ENCODE measurements around the gene MYH14. TPM values are rescaled to one million over a fixed set of nuclear protein-coding genes. Genes with fewer than 3 reads are reported as not detected.

MYH14 gene
- total RNA-seq, 2 donors from 2014 or later: 506 to 509 TPM

DNA sequence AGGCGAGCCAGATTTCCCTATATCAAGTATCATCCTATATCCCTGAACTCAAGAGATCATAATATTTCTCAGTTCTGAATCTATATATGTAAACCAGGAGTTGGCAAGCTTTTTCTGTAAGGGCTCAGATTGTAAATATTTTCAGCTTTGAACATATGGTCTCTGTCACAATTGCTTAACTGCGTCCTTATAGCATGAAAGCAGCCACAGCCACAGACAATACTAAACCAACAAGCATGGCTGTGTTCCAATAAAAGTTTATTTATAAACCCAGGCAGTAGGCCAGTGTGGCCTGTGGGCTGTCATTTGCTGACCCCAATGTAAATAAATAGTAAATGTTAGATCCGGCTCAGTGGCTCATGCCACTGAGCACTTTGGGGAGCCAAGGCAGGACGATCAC, 12.2 kb upstream of the MYH14 start:
- H3K36me3 ChIP-seq: no peaks in the 10 kb centered on the region
- peak overlapping the region; percentile 79 for H3K27ac ChIP-seq
- no peak for TF ChIP-seq CTCF (IDR thresholded peaks at IDR 0.05)
- no peak for DNase-seq
- H3K4me1 ChIP-seq: no peaks in the 10 kb centered on the region
- peak overlapping the region; percentile 37 to 70 for H3K9ac ChIP-seq (ENCODE audit: low read depth in 2 of 2, low read length in 2 of 2)
- H3K9me3 ChIP-seq: no peaks in the 10 kb centered on the region
- peak overlapping the region; percentile 17 for H3K4me3 ChIP-seq
- H3K27me3 ChIP-seq: no peaks in the 10 kb centered on the region
- intact Hi-C loops (cut with DNase I): no loop called here

DNA sequence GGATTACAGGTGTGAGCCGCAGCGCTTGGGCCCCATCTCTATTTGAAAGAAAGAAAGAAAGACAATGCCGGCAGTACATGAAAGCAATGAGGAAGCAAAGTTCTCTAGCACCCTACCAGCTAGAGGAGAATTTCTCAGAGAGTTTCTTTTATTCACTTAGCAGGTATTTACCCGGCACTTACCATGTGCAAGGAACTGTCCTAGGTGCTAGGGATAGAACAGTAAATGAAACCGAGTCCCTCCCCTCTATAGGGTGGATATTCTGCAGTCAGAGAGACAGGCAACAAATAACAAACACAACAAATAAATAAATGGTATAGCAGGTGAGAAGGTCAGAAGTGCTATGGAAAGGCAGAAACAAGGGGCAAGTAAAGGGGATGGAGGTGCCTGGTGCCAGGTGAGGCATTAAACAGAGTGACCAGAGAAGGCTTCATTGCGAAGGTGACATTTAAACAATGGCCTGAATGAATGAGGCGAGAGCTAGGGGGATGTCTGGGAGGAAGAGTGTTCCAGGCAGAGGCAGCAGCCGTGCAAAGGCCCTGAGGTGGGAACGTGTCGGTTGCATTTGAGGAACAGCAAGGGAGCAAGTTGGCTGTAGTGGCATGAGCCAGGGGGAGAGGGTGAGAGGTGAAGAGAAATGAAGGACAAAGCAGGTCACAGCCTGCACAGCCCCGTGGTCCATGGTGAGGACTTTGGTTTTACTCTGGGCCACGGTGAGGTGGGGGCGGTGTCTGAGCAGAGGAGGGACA, 10.8 kb upstream of the MYH14 start:
- no peaks in the 10 kb centered on the region for H3K9me3 ChIP-seq
- H3K27ac ChIP-seq: no peak overlapping the region
- no peaks in the 10 kb centered on the region for H3K27me3 ChIP-seq
- no peaks in the 10 kb centered on the region for H3K4me1 ChIP-seq
- no peak overlapping the region for H3K9ac ChIP-seq (ENCODE audit: low read depth in 2 of 2, low read length in 2 of 2)
- intact Hi-C loops (cut with DNase I): no loop called here
- no peaks in the 10 kb centered on the region for H3K36me3 ChIP-seq
- no peak for DNase-seq
- no peak overlapping the region for H3K4me3 ChIP-seq
- TF ChIP-seq CTCF (IDR thresholded peaks at IDR 0.05): no peak

DNA sequence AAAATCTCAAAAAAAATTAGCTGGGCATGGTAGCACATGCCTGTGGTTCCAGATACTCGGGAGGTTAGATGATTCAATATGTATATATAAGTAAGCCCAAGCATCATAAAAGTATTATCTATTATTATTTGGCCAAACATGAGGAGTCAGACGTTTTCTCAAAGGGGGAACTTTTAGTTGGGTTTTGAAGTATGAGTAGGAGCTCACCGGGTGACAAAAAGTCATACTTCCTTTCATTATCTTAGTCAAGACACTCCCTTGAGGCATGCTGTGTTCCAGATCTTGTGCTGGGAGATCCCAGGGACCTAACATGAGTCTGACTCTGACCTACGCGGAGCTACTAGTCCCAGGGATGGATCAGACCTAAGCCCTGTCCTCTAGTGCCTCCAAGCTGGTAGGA, 8.2 kb upstream of the MYH14 start:
- no peak overlapping the region for H3K9ac ChIP-seq (ENCODE audit: low read depth in 2 of 2, low read length in 2 of 2)
- H3K27me3 ChIP-seq: no peaks in the 10 kb centered on the region
- H3K9me3 ChIP-seq: no peaks in the 10 kb centered on the region
- H3K4me1 ChIP-seq: no peaks in the 10 kb centered on the region
- no peak for TF ChIP-seq CTCF (IDR thresholded peaks at IDR 0.05)
- no peak overlapping the region for H3K4me3 ChIP-seq
- H3K36me3 ChIP-seq: no peaks in the 10 kb centered on the region
- intact Hi-C loops (cut with DNase I): no loop called here
- no peak overlapping the region for H3K27ac ChIP-seq
- no peak for DNase-seq

GRCh38 chr19:50196322-50196932, 7.0 kb upstream of the MYH14 start:
- H3K4me3 ChIP-seq: no peak overlapping the region
- intact Hi-C loops (cut with DNase I): no loop called here
- H3K4me1 ChIP-seq: no peaks in the 10 kb centered on the region
- DNase-seq: no peak
- TF ChIP-seq CTCF (IDR thresholded peaks at IDR 0.05): no peak
- no peaks in the 10 kb centered on the region for H3K27me3 ChIP-seq
- no peak overlapping the region for H3K9ac ChIP-seq (ENCODE audit: low read depth in 2 of 2, low read length in 2 of 2)
- no peaks in the 10 kb centered on the region for H3K9me3 ChIP-seq
- H3K27ac ChIP-seq: no peak overlapping the region
- H3K36me3 ChIP-seq: no peaks in the 10 kb centered on the region

GRCh38 chr19:50197348-50197747, 6.1 kb upstream of the MYH14 start:
- no peak overlapping the region for H3K9ac ChIP-seq (ENCODE audit: low read depth in 2 of 2, low read length in 2 of 2)
- H3K4me1 ChIP-seq: no peaks in the 10 kb centered on the region
- H3K4me3 ChIP-seq: no peak overlapping the region
- no peaks in the 10 kb centered on the region for H3K36me3 ChIP-seq
- intact Hi-C loops (cut with DNase I): no loop called here
- no peak for TF ChIP-seq CTCF (IDR thresholded peaks at IDR 0.05)
- peaks cover 4% of the 10 kb centered on the region for H3K27me3 ChIP-seq
- no peaks in the 10 kb centered on the region for H3K9me3 ChIP-seq
- no peak for DNase-seq
- no peak overlapping the region for H3K27ac ChIP-seq

Data from colonic mucosa (tissue), 4 donors.